ENCODE data around the gene LMO2. TPM values are rescaled to one million over a fixed set of nuclear protein-coding genes. Genes with fewer than 3 reads are reported as not detected.

Gene LMO2
- polyA plus RNA-seq, 3 donors = 48.8 to 140 (median 75.8) TPM

GRCh38 chr11:33931067-33931466 lies 39.2 kb upstream of the LMO2 start:
- no peaks in the 10 kb centered on the region for H3K79me2 ChIP-seq (ENCODE audit: insufficient read depth, low read length)

GRCh38 chr11:33930317-33931021 lies 38.6 kb upstream of the LMO2 start:
- peak overlapping the region; percentile 77 for H3K4me2 ChIP-seq (replicated peaks; ENCODE audit: extremely low read depth, low read length, poor library complexity, severe bottlenecking)
- peak; percentile 83 to 99 (median 93) for DNase-seq
- no peaks in the 10 kb centered on the region for H3K27me3 ChIP-seq (ENCODE audit: control insufficient read depth in 2 of 2, insufficient read depth in 2 of 2, low read length in 2 of 2)
- H3K79me2 ChIP-seq (ENCODE audit: insufficient read depth, low read length) = no peaks in the 10 kb centered on the region
- TF ChIP-seq, protein P1, sequence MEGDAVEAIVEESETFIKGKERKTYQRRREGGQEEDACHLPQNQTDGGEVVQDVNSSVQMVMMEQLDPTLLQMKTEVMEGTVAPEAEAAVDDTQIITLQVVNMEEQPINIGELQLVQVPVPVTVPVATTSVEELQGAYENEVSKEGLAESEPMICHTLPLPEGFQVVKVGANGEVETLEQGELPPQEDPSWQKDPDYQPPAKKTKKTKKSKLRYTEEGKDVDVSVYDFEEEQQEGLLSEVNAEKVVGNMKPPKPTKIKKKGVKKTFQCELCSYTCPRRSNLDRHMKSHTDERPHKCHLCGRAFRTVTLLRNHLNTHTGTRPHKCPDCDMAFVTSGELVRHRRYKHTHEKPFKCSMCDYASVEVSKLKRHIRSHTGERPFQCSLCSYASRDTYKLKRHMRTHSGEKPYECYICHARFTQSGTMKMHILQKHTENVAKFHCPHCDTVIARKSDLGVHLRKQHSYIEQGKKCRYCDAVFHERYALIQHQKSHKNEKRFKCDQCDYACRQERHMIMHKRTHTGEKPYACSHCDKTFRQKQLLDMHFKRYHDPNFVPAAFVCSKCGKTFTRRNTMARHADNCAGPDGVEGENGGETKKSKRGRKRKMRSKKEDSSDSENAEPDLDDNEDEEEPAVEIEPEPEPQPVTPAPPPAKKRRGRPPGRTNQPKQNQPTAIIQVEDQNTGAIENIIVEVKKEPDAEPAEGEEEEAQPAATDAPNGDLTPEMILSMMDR (IDR thresholded peaks at IDR 0.05) = no peak
- peak overlapping the region in 2 of 3 experiments; percentile 23 to 68 for H3K4me3 ChIP-seq (replicated peaks in 1 of 3; ENCODE audit: low read depth in 2 of 3, low read length in 3 of 3)
- no peaks in the 10 kb centered on the region for H3K36me3 ChIP-seq (replicated peaks in 1 of 2; ENCODE audit: control insufficient read depth in 1 of 2, insufficient read depth in 2 of 2, low read length in 2 of 2)
- Mint-ChIP-seq H3K27me3 (ENCODE audit: low read depth in 3 of 3) (no peaks in the 10 kb centered on the region), H3K36me3 (peaks cover 6 to 7% of the 10 kb centered on the region in 2 donors), H3K27ac (peak overlapping the region; percentile 94 to 99 (median 98)), H3K4me1 (peaks cover 82% of the 10 kb centered on the region), H3K9me3 (peaks cover 0 to 11% (median 7%) of the 10 kb centered on the region in 7 donors), H3K4me3 (peak overlapping the region; percentile 56 to 85)
- H2AFZ ChIP-seq (ENCODE audit: insufficient read depth, low read depth, low read length, poor library complexity, severe bottlenecking) = peak overlapping the region; percentile 85
- 5% methylated on average over 5 of the region's 7 CpGs for WGBS (ENCODE audit: insufficient coverage)
- peak overlapping the region; percentile 75 for H3K9ac ChIP-seq (ENCODE audit: insufficient read depth, low read length, poor library complexity, severe bottlenecking)
- peaks cover 79 to 82% of the 10 kb centered on the region in 2 donors for H3K4me1 ChIP-seq (ENCODE audit: control insufficient read depth in 1 of 2, insufficient read depth in 2 of 2, low read length in 2 of 2)
- no peaks in the 10 kb centered on the region for H3K9me3 ChIP-seq (replicated peaks in 1 of 2; ENCODE audit: control insufficient read depth in 1 of 2, insufficient read depth in 1 of 2, low read length in 2 of 2)
- peak overlapping the region; percentile 85 to 99 for H3K27ac ChIP-seq (ENCODE audit: low read depth in 1 of 2, low read length in 2 of 2)
- H4K20me1 ChIP-seq (ENCODE audit: insufficient read depth, low read length) = no peaks in the 10 kb centered on the region
- intact Hi-C loops (cut with micrococcal nuclease) = loop anchor here (2.0 to 10.0 kb wide), 4 partner anchors 37 to 60 kb away; partner anchors contain the start of gene LMO2 (in 1 of the 2)

More at GRCh38 chr11:33931067-33931466, 39.2 kb upstream of the LMO2 start:
- Histone ChIP-seq H3K9me3 (replicated peaks in 1 of 2; ENCODE audit: control insufficient read depth in 1 of 2, insufficient read depth in 1 of 2, low read length in 2 of 2) (no peaks in the 10 kb centered on the region), H3K4me1 (ENCODE audit: control insufficient read depth in 1 of 2, insufficient read depth in 2 of 2, low read length in 2 of 2) (peaks cover 79% of the 10 kb centered on the region in 2 donors), H4K20me1 (ENCODE audit: insufficient read depth, low read length) (no peaks in the 10 kb centered on the region), H3K27ac (ENCODE audit: low read depth in 1 of 2, low read length in 2 of 2) (peak overlapping the region; percentile 85 to 99), H3K4me3 (replicated peaks in 1 of 3; ENCODE audit: low read depth in 2 of 3, low read length in 3 of 3) (peak overlapping the region in 2 of 3 experiments; percentile 20 to 68), H2AFZ (ENCODE audit: insufficient read depth, low read depth, low read length, poor library complexity, severe bottlenecking) (peak overlapping the region; percentile 36), H3K9ac (ENCODE audit: insufficient read depth, low read length, poor library complexity, severe bottlenecking) (peak overlapping the region; percentile 19), H3K27me3 (ENCODE audit: control insufficient read depth in 2 of 2, insufficient read depth in 2 of 2, low read length in 2 of 2) (no peaks in the 10 kb centered on the region), H3K4me2 (replicated peaks; ENCODE audit: extremely low read depth, low read length, poor library complexity, severe bottlenecking) (peak overlapping the region; percentile 77), H3K36me3 (replicated peaks in 1 of 2; ENCODE audit: control insufficient read depth in 1 of 2, insufficient read depth in 2 of 2, low read length in 2 of 2) (no peaks in the 10 kb centered on the region)
- peaks cover 81% of the 10 kb centered on the region for H3K4me1 Mint-ChIP-seq
- TF ChIP-seq, protein P1 (IDR thresholded peaks at IDR 0.05) = no peak
- H3K27me3 Mint-ChIP-seq (ENCODE audit: low read depth in 3 of 3) = no peaks in the 10 kb centered on the region
- DNase-seq = peak in 2 of 3 donors; percentile 42 to 47
- peak overlapping the region; percentile 94 to 99 (median 98) for H3K27ac Mint-ChIP-seq
- WGBS (ENCODE audit: insufficient coverage) = 0% methylated on average over 1 of the region's 1 CpG
- peak overlapping the region; percentile 53 to 79 for H3K4me3 Mint-ChIP-seq
- intact Hi-C loops (cut with micrococcal nuclease) = loop anchor here (2.0 to 10.0 kb wide), 4 partner anchors 36 to 60 kb away; partner anchors contain the start of gene LMO2 (in 1 of the 2)
- peaks cover 6 to 7% of the 10 kb centered on the region in 2 donors for H3K36me3 Mint-ChIP-seq
- H3K9me3 Mint-ChIP-seq = peaks cover 0 to 11% (median 7%) of the 10 kb centered on the region in 7 donors

Data from CD14-positive monocyte (primary cell).